Hepatocyte (in vitro differentiated cells): ENCODE results near the gene INO80C. TPM values are rescaled to one million over a fixed set of nuclear protein-coding genes. Genes with fewer than 3 reads are reported as not detected.

Experiments used
- DNase-seq: peaks from one replicate; pipeline ENCODE4 v3.0.0-alpha.2; 2016; ENCODE audit warnings: low spot score
- H2AFZ ChIP-seq: fragments of 200-600 bp; sonication (generic); 2 replicates; pipeline ENCODE4 v1.6.0; 2016; ENCODE audit warnings: antibody characterized with exemption, mild to moderate bottlenecking
- H3K27ac ChIP-seq: fragments of 200-600 bp; sonication (generic); 2 replicates; pipeline ENCODE4 v1.5.1; 2016; ENCODE audit warnings: mild to moderate bottlenecking
- H3K27me3 ChIP-seq: fragments of 200-600 bp; sonication (generic); 2 replicates; pipeline ENCODE4 v1.6.1; 2016
- H3K36me3 ChIP-seq: fragments of 200-600 bp; sonication (generic); replicated peaks from 2 replicates; pipeline ENCODE4 v1.5.1; 2016; ENCODE audit warnings: low read depth; ENCODE audit not compliant: insufficient read depth
- H3K4me1 ChIP-seq: fragments of 200-600 bp; sonication (generic); 2 replicates; pipeline ENCODE4 v1.5.1; 2016; ENCODE audit warnings: mild to moderate bottlenecking, moderate library complexity; ENCODE audit not compliant: insufficient read depth
- H3K4me2 ChIP-seq: fragments of 200-600 bp; sonication (generic); 2 replicates; pipeline ENCODE4 v1.6.0; 2016
- H3K4me3 ChIP-seq: fragments of 200-600 bp; sonication (generic); 2 replicates; pipeline ENCODE4 v1.5.1; 2016; ENCODE audit warnings: mild to moderate bottlenecking
- H3K79me2 ChIP-seq: fragments of 200-600 bp; sonication (generic); 2 replicates; pipeline ENCODE4 v1.6.0; 2017; ENCODE audit warnings: mild to moderate bottlenecking
- H3K9me2 ChIP-seq: fragments of 200-600 bp; sonication (generic); replicated peaks from 2 replicates; pipeline ENCODE4 v1.6.0; 2017; ENCODE audit warnings: mild to moderate bottlenecking; ENCODE audit not compliant: insufficient read depth
- H3K9me3 ChIP-seq: fragments of 200-600 bp; sonication (generic); 2 replicates; pipeline ENCODE4 v1.5.1; 2016; ENCODE audit warnings: low read depth, mild to moderate bottlenecking
- H4K20me1 ChIP-seq: fragments of 200-600 bp; sonication (generic); 2 replicates; pipeline ENCODE4 v1.6.0; 2016; ENCODE audit warnings: mild to moderate bottlenecking; ENCODE audit not compliant: insufficient read depth, poor library complexity, severe bottlenecking
- EZH2 ChIP-seq: fragments of 200-600 bp; sonication (generic); IDR thresholded peaks from 2 replicates; pipeline ENCODE4 v1.6.1; 2016; ENCODE audit warnings: antibody characterized with exemption, mild to moderate bottlenecking, borderline replicate concordance
- EZH2phosphoT487 ChIP-seq: fragments of 200-600 bp; sonication (generic); IDR thresholded peaks from one replicate; pipeline ENCODE4 v1.6.1; 2018; ENCODE audit warnings: antibody characterized with exemption, mild to moderate bottlenecking, low read depth, moderate library complexity; ENCODE audit not compliant: unreplicated experiment, severe bottlenecking
- WGBS: methylation state at CpG from one replicate; pipeline ENCODE4 v1.1.6; 2016; ENCODE audit warnings: low lambda C conversion rate; ENCODE audit errors: missing lambda C conversion rate; 5-methylcytosine and 5-hydroxymethylcytosine counted together
- polyA plus RNA-seq: library from polyadenylated mRNA; unstranded; fragments of >200 nt; fragmentation: Nextera tagmentation; extraction: Ambion mirVana; gene quantifications from 2 replicates; pipeline ENCODE4 v1.2.1, GENCODE V29; 2016
- total RNA-seq: library from RNA; depleted of rRNA; stranded (reverse); fragments of >200 nt; gene quantifications from 2 replicates; pipeline ENCODE4 v1.2.3, GENCODE V29; 2014
- TF ChIP-seq, protein P1 (sequence below): fragments of 200-600 bp; sonication (generic); IDR thresholded peaks from 2 replicates; pipeline ENCODE4 v1.5.1; 2016; ENCODE audit warnings: antibody characterized with exemption, mild to moderate bottlenecking; ENCODE audit not compliant: poor library complexity

Gene INO80C
- total and polyA plus RNA-seq, 2 experiments from 2014 or later = 16.5 to 25.1 TPM

DNA sequence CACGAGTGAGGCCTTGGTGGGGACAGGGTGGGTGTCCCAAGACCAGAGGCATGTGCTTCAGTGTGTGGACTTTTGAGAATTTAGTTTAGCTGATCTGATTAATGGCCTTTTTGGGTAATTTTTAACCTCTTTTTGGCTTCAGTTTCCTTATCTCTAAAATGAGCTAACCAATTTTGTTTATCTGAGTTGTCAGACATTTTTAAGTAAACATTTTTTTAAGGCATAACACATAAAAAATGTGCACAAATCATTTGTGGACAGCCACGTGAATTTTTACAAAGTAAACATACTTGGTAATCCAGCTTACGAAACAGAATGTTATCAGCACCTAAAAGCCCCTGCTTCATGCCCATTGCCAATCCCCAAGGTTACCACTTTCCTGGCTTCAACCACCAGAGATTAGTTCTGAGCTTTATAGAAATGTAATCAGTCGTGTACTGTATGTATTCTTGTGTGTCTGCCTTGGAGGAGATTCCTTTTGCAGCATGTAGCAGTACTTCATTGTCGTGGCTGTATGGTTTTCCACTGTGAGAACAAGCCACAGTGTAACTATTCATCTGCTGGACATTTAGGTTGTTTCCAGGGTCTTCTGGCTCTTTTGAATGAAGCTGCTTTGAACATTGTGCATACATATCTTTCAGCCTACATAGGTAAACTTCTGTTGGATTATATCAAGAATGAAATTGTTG lies 8.4 kb upstream of the INO80C start:
- Histone ChIP-seq H3K36me3 (no peaks in the 10 kb centered on the region), H3K27me3 (no peaks in the 10 kb centered on the region), H3K9me2 (no peaks in the 10 kb centered on the region), H3K9me3 (no peaks in the 10 kb centered on the region), H4K20me1 (no peaks in the 10 kb centered on the region), H3K4me3 (no peak overlapping the region), H3K4me1 (no peaks in the 10 kb centered on the region), H3K27ac (no peak overlapping the region), H2AFZ (no peak overlapping the region), H3K4me2 (no peak overlapping the region), H3K79me2 (no peaks in the 10 kb centered on the region)
- TF ChIP-seq, protein P1, sequence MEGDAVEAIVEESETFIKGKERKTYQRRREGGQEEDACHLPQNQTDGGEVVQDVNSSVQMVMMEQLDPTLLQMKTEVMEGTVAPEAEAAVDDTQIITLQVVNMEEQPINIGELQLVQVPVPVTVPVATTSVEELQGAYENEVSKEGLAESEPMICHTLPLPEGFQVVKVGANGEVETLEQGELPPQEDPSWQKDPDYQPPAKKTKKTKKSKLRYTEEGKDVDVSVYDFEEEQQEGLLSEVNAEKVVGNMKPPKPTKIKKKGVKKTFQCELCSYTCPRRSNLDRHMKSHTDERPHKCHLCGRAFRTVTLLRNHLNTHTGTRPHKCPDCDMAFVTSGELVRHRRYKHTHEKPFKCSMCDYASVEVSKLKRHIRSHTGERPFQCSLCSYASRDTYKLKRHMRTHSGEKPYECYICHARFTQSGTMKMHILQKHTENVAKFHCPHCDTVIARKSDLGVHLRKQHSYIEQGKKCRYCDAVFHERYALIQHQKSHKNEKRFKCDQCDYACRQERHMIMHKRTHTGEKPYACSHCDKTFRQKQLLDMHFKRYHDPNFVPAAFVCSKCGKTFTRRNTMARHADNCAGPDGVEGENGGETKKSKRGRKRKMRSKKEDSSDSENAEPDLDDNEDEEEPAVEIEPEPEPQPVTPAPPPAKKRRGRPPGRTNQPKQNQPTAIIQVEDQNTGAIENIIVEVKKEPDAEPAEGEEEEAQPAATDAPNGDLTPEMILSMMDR = no peak
- TF ChIP-seq EZH2 (no peak), EZH2phosphoT487 (no peak)
- no peak for DNase-seq
- 41% methylated on average over 5 of the region's 5 CpGs for WGBS

DNA sequence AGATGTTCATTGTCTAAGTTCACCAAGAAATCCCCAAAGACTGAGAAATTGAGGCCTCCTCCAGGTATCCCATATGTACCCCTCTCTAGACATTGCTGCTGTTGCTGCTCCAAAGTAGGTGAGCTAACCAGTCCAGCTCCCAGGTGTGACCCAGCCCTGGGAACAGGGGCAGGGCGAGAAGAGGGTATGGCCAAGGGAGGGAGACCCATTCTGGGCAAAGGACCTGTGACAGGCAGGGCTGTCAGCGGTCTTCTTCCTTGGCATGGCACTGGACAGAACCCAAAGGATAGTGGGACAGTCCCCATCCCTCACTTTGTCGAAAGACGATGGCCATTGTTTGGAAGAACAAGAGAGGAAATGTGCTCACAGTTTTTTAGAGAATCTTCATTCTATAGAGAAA lies 7.2 kb upstream of the INO80C start:
- Histone ChIP-seq H3K27ac (no peak overlapping the region), H3K4me1 (no peaks in the 10 kb centered on the region), H3K27me3 (no peaks in the 10 kb centered on the region), H3K79me2 (no peaks in the 10 kb centered on the region), H4K20me1 (no peaks in the 10 kb centered on the region), H3K36me3 (no peaks in the 10 kb centered on the region), H3K9me3 (no peaks in the 10 kb centered on the region), H3K4me2 (no peak overlapping the region), H2AFZ (no peak overlapping the region), H3K4me3 (no peak overlapping the region), H3K9me2 (no peaks in the 10 kb centered on the region)
- TF ChIP-seq EZH2 (no peak), EZH2phosphoT487 (no peak)
- TF ChIP-seq, protein P1 = no peak
- no peak for DNase-seq
- WGBS = 91% methylated on average over 4 of the region's 4 CpGs

DNA sequence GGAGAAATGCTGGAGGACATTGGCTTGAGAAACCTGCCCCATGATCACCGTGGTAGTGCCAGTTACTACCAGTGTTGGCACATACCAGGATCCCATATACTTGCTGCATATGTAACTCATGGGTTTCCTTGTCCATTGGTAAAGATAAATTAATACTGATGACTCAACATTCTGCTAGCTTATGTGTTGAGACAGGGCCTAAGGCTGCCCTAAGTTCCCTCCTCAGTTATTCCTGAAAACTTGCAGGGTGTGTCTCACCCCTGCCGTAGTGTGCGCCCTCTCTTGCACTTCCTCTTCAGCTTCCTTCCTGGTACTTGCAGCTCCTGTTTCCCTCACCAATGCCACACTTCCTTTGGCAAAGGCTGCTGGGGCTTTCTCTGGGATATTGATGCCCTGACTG lies 4.3 kb upstream of the INO80C start:
- H2AFZ ChIP-seq = no peak overlapping the region
- H3K4me2 ChIP-seq = no peak overlapping the region
- no peaks in the 10 kb centered on the region for H3K36me3 ChIP-seq

More for the DNA sequence above, 4.3 kb upstream of the INO80C start:
- Histone ChIP-seq H3K27me3 (no peaks in the 10 kb centered on the region), H3K4me1 (no peaks in the 10 kb centered on the region), H3K9me3 (no peaks in the 10 kb centered on the region), H4K20me1 (no peaks in the 10 kb centered on the region), H3K4me3 (no peak overlapping the region), H3K27ac (no peak overlapping the region), H3K9me2 (no peaks in the 10 kb centered on the region), H3K79me2 (no peaks in the 10 kb centered on the region)
- TF ChIP-seq EZH2 (no peak), EZH2phosphoT487 (no peak)
- TF ChIP-seq, protein P1 = no peak
- WGBS = 87% methylated on average over 3 of the region's 3 CpGs
- no peak for DNase-seq
